ENCODE data around the gene MID1. TPM values are rescaled to one million over a fixed set of nuclear protein-coding genes. Genes with fewer than 3 reads are reported as not detected.

MID1 gene
- total RNA-seq, 2 experiments from 2014 or later = 0.11 to 0.22 TPM

DNA sequence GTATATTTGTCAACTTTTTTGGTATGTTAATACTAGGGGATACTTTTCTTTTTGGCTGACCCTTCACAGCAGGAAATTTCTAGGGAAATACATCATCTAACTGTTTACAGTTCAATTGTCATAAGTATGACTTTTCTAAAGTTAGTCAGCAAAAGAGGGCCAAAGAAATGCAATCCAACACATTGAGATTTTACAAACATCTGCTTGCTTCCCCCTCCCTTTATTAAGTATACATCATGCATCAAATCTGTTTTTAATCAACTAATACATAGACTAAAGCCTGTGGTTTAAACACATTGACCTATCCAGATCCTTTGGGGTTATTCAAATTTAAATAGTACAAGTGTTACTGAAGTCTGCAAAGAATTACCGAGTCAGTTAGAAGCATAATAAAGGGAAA, 93.9 kb downstream of the MID1 start:
- no peak for ATAC-seq (ENCODE audit: low read depth)
- no peak overlapping the region for H3K27ac Mint-ChIP-seq
- no peak for DNase-seq
- no peaks in the 10 kb centered on the region for H3K9me3 Mint-ChIP-seq
- POLR2A ChIA-PET = no interaction called here
- no peaks in the 10 kb centered on the region for H3K27me3 Mint-ChIP-seq
- H3K4me3 Mint-ChIP-seq = no peak overlapping the region
- no peaks in the 10 kb centered on the region for H3K4me1 Mint-ChIP-seq
- H3K36me3 Mint-ChIP-seq = no peaks in the 10 kb centered on the region

- no peak overlapping the region for H3K4me3 Mint-ChIP-seq
These were observed 94.8 kb downstream of the MID1 start for GRCh38 chrX:10525381-10526120.

GRCh38 chrX:10524578-10524977, 95.8 kb downstream of the MID1 start:
- DNase-seq (no peak), ATAC-seq (ENCODE audit: low read depth) (no peak)
- H3K9me3 Mint-ChIP-seq = no peaks in the 10 kb centered on the region
- H3K4me1 Mint-ChIP-seq = no peaks in the 10 kb centered on the region
- no peaks in the 10 kb centered on the region for H3K36me3 Mint-ChIP-seq
- no peak overlapping the region for H3K27ac Mint-ChIP-seq
- no peak overlapping the region for H3K4me3 Mint-ChIP-seq
- H3K27me3 Mint-ChIP-seq = no peaks in the 10 kb centered on the region
- POLR2A ChIA-PET = no interaction called here

More at GRCh38 chrX:10525381-10526120, 94.8 kb downstream of the MID1 start:
- POLR2A ChIA-PET = no interaction called here
- DNase-seq = no peak
- no peaks in the 10 kb centered on the region for H3K27me3 Mint-ChIP-seq
- no peak overlapping the region for H3K27ac Mint-ChIP-seq
- H3K9me3 Mint-ChIP-seq = no peaks in the 10 kb centered on the region
- no peak for ATAC-seq (ENCODE audit: low read depth)
- no peaks in the 10 kb centered on the region for H3K4me1 Mint-ChIP-seq
- H3K36me3 Mint-ChIP-seq = no peaks in the 10 kb centered on the region

DNA sequence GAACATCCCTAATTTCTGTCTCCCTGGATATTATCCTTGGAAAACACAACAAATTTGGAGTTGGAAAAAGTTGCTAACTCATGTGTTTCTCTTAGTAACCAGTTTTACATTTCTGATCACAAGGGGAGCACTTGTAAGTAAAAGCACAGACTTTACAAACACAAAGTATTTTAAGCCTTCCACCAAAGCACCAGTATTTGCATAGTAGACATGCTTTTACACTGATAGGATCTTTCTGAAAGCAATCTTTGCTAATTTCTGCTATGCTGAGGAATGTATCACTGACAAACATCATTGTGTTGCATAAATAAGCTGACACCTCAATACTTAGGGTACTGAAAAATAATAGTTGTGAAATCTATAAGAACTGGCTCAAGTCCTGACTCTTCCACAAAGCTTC, 100.6 kb downstream of the MID1 start:
- no peak for ATAC-seq (ENCODE audit: low read depth)

GRCh38 chrX:10519278-10519677, 101.1 kb downstream of the MID1 start:
- H3K9me3 Mint-ChIP-seq = no peaks in the 10 kb centered on the region
- DNase-seq (no peak), ATAC-seq (ENCODE audit: low read depth) (no peak)
- H3K36me3 Mint-ChIP-seq = no peaks in the 10 kb centered on the region
- POLR2A ChIA-PET = no interaction called here
- no peaks in the 10 kb centered on the region for H3K4me1 Mint-ChIP-seq
- no peak overlapping the region for H3K27ac Mint-ChIP-seq
- H3K4me3 Mint-ChIP-seq = no peak overlapping the region
- H3K27me3 Mint-ChIP-seq = no peaks in the 10 kb centered on the region

More for the DNA sequence above, 100.6 kb downstream of the MID1 start:
- Mint-ChIP-seq H3K27ac (no peak overlapping the region), H3K4me3 (no peak overlapping the region), H3K36me3 (no peaks in the 10 kb centered on the region), H3K27me3 (no peaks in the 10 kb centered on the region), H3K9me3 (no peaks in the 10 kb centered on the region), H3K4me1 (no peaks in the 10 kb centered on the region)
- DNase-seq = no peak
- POLR2A ChIA-PET = no interaction called here

- DNase-seq = no peak
- Mint-ChIP-seq H3K9me3 (no peaks in the 10 kb centered on the region), H3K4me1 (no peaks in the 10 kb centered on the region), H3K27ac (no peak overlapping the region), H3K36me3 (no peaks in the 10 kb centered on the region), H3K27me3 (no peaks in the 10 kb centered on the region), H3K4me3 (no peak overlapping the region)
- ATAC-seq (ENCODE audit: low read depth) = no peak
- POLR2A ChIA-PET = no interaction called here
These were observed 102.3 kb downstream of the MID1 start for GRCh38 chrX:10518073-10518472.

- POLR2A ChIA-PET = no interaction called here
These were observed 103.5 kb downstream of the MID1 start for GRCh38 chrX:10516781-10517322.

GRCh38 chrX:10514891-10515290, 105.5 kb downstream of the MID1 start:
- Mint-ChIP-seq H3K36me3 (no peaks in the 10 kb centered on the region), H3K9me3 (no peaks in the 10 kb centered on the region), H3K27me3 (no peaks in the 10 kb centered on the region), H3K4me1 (no peaks in the 10 kb centered on the region), H3K27ac (no peak overlapping the region), H3K4me3 (no peak overlapping the region)
- POLR2A ChIA-PET = no interaction called here
- ATAC-seq (ENCODE audit: low read depth) (no peak), DNase-seq (no peak)

More at GRCh38 chrX:10516781-10517322, 103.5 kb downstream of the MID1 start:
- Mint-ChIP-seq H3K27me3 (no peaks in the 10 kb centered on the region), H3K4me1 (no peaks in the 10 kb centered on the region), H3K9me3 (no peaks in the 10 kb centered on the region), H3K27ac (no peak overlapping the region), H3K36me3 (no peaks in the 10 kb centered on the region), H3K4me3 (no peak overlapping the region)
- DNase-seq (no peak), ATAC-seq (ENCODE audit: low read depth) (no peak)

GRCh38 chrX:10513974-10514373, 106.4 kb downstream of the MID1 start:
- H3K36me3 Mint-ChIP-seq = no peaks in the 10 kb centered on the region
- no peaks in the 10 kb centered on the region for H3K27me3 Mint-ChIP-seq
- no peaks in the 10 kb centered on the region for H3K9me3 Mint-ChIP-seq
- no peaks in the 10 kb centered on the region for H3K4me1 Mint-ChIP-seq
- no peak overlapping the region for H3K4me3 Mint-ChIP-seq
- DNase-seq (no peak), ATAC-seq (ENCODE audit: low read depth) (no peak)
- H3K27ac Mint-ChIP-seq = no peak overlapping the region
- POLR2A ChIA-PET = no interaction called here

- Mint-ChIP-seq H3K36me3 (no peaks in the 10 kb centered on the region), H3K4me1 (no peaks in the 10 kb centered on the region), H3K27ac (no peak overlapping the region), H3K27me3 (no peaks in the 10 kb centered on the region), H3K4me3 (no peak overlapping the region), H3K9me3 (no peaks in the 10 kb centered on the region)
- DNase-seq = no peak
- no peak for ATAC-seq (ENCODE audit: low read depth)
- POLR2A ChIA-PET = no interaction called here
These were observed 107.6 kb downstream of the MID1 start for GRCh38 chrX:10512741-10513140.

GRCh38 chrX:10512258-10512657, 108.1 kb downstream of the MID1 start:
- Mint-ChIP-seq H3K4me3 (no peak overlapping the region), H3K27me3 (no peaks in the 10 kb centered on the region), H3K27ac (no peak overlapping the region), H3K36me3 (no peaks in the 10 kb centered on the region), H3K9me3 (no peaks in the 10 kb centered on the region), H3K4me1 (no peaks in the 10 kb centered on the region)
- ATAC-seq (ENCODE audit: low read depth) = no peak
- POLR2A ChIA-PET = no interaction called here
- no peak for DNase-seq

DNA sequence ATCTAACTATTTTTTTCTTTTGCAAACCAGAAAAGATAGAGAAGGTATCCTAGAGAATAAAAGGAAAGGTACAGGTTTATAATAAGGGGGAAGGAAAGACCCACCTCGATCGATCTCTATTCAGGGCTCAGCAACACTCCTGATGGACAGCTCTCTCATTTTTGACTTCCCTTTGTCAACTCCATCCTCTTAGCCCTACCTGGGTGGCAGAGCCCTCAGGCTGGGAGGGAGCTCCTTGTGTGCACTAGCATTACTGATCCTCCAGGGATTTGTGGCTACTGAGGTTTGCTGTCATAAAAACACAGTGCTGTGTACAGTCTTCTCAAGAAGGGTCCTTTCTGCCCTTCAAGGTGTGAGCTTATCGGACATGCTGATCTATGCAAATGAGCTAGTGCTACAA, 111.0 kb downstream of the MID1 start:
- DNase-seq = no peak
- ATAC-seq (ENCODE audit: low read depth) = no peak
- Mint-ChIP-seq H3K4me3 (no peak overlapping the region), H3K9me3 (no peaks in the 10 kb centered on the region), H3K27me3 (no peaks in the 10 kb centered on the region), H3K36me3 (no peaks in the 10 kb centered on the region), H3K4me1 (no peaks in the 10 kb centered on the region), H3K27ac (no peak overlapping the region)
- POLR2A ChIA-PET = no interaction called here

DNA sequence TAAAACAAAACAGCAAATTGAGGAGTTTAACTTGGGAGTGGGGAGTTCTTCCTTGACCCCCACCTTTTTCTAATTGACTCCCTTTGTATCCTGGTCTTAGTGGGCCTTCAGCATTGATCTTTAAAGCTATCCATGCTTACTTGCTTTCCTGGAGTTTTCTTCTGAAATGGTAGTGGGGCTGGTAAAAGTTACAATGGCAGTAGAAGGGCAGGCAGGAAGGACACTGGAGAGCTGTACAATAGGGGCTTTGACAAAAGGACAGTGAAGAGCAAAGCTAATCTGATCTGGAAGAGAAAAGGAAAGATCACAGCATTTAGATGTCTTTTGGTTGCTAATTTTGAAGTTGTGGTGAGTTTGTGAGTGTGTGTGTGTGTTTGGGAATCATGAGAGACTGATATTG, 111.5 kb downstream of the MID1 start:
- no peak overlapping the region for H3K4me3 Mint-ChIP-seq
- ATAC-seq (ENCODE audit: low read depth) (no peak), DNase-seq (no peak)
- H3K9me3 Mint-ChIP-seq = no peaks in the 10 kb centered on the region
- no peak overlapping the region for H3K27ac Mint-ChIP-seq
- H3K4me1 Mint-ChIP-seq = no peaks in the 10 kb centered on the region
- POLR2A ChIA-PET = no interaction called here
- no peaks in the 10 kb centered on the region for H3K27me3 Mint-ChIP-seq
- no peaks in the 10 kb centered on the region for H3K36me3 Mint-ChIP-seq

GRCh38 chrX:10507876-10508275, 112.5 kb downstream of the MID1 start:
- no peak overlapping the region for H3K27ac Mint-ChIP-seq
- DNase-seq (no peak), ATAC-seq (ENCODE audit: low read depth) (no peak)
- no peak overlapping the region for H3K4me3 Mint-ChIP-seq
- H3K9me3 Mint-ChIP-seq = no peaks in the 10 kb centered on the region
- no peaks in the 10 kb centered on the region for H3K4me1 Mint-ChIP-seq
- H3K36me3 Mint-ChIP-seq = no peaks in the 10 kb centered on the region
- POLR2A ChIA-PET = no interaction called here
- no peaks in the 10 kb centered on the region for H3K27me3 Mint-ChIP-seq
